ENCODE measurements around the gene ADAM17.

Gene ADAM17

DNA sequence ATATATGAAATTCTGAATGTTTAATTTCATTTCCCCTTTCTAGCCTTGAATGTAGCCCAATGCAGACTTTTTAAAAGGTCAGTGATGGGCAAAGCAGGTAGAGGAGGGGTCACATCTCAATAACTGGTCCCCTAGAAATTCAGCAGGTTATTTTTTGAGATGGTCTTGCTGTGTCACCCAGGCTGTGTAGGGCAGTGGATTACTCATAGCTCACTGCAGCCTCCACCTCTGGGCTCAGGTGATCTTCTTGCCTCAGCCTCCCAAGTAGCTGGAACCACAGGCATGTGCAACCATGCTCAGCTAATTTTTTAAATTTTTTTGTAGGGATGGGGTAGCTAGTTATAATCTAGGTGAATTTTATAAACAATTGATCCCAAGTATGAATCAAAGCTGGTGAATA lies 72.5 kb downstream of the ADAM17 start:
- DNase-seq (ENCODE audit: low spot score) = no peak
- TF ChIP-seq, protein P1, sequence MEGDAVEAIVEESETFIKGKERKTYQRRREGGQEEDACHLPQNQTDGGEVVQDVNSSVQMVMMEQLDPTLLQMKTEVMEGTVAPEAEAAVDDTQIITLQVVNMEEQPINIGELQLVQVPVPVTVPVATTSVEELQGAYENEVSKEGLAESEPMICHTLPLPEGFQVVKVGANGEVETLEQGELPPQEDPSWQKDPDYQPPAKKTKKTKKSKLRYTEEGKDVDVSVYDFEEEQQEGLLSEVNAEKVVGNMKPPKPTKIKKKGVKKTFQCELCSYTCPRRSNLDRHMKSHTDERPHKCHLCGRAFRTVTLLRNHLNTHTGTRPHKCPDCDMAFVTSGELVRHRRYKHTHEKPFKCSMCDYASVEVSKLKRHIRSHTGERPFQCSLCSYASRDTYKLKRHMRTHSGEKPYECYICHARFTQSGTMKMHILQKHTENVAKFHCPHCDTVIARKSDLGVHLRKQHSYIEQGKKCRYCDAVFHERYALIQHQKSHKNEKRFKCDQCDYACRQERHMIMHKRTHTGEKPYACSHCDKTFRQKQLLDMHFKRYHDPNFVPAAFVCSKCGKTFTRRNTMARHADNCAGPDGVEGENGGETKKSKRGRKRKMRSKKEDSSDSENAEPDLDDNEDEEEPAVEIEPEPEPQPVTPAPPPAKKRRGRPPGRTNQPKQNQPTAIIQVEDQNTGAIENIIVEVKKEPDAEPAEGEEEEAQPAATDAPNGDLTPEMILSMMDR (IDR thresholded peaks at IDR 0.05) = no peak

DNA sequence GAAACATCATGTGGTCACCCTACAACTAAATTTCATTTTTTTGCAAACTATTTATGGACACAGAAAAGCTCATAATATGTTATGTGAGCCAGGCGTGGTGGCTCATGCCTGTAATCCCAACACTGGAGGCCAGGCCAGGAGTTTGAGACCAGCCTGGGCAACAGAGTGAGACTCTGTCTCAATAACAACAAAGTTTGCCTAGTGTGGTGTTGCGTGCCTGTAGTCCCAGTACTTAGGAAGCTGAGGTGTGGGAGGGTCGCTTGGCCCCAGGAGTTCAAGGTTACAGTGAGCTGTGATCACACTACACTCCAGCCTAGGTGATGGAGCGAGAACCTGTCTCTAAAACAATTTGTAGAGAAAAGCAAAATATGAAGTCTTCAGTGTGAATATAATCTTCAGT lies 75.5 kb downstream of the ADAM17 start:
- no peak overlapping the region for H3K27ac ChIP-seq
- H3K4me3 ChIP-seq = no peak overlapping the region
- no peak for DNase-seq (ENCODE audit: low spot score)
- TF ChIP-seq, protein P1 (IDR thresholded peaks at IDR 0.05) = no peak

More for the DNA sequence above, 72.5 kb downstream of the ADAM17 start:
- Histone ChIP-seq H3K27ac (no peak overlapping the region), H3K4me3 (no peak overlapping the region)

GRCh38 chr2:9478526-9478925 lies 77.1 kb downstream of the ADAM17 start:
- Histone ChIP-seq H3K4me3 (no peak overlapping the region), H3K27ac (peak overlapping the region in 1 of 2 donors; percentile 47)
- DNase-seq (ENCODE audit: low spot score) = no peak
- TF ChIP-seq, protein P1 (IDR thresholded peaks at IDR 0.05) = no peak

DNA sequence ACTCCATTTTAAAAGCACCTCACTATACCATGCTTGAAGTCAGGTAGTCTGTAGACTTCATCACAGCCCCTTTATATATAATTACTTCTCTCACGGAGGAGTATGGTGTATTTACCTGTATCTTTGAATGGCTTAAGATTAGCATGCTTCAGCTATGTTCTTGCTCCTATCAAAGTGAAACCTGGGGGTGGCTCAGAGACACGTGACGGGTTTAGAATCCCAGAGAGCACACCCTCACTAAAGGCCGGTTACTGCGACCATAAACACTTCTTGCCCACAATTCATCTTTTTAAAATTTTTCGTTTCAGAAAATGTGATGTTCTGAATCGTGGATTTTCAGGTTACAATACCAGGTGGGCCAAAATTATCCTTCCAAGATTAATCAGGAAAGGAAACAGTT lies 77.7 kb downstream of the ADAM17 start:
- TF ChIP-seq, protein P1 (IDR thresholded peaks at IDR 0.05) = no peak
- DNase-seq (ENCODE audit: low spot score) = no peak
- no peak overlapping the region for H3K4me3 ChIP-seq
- no peak overlapping the region for H3K27ac ChIP-seq

DNA sequence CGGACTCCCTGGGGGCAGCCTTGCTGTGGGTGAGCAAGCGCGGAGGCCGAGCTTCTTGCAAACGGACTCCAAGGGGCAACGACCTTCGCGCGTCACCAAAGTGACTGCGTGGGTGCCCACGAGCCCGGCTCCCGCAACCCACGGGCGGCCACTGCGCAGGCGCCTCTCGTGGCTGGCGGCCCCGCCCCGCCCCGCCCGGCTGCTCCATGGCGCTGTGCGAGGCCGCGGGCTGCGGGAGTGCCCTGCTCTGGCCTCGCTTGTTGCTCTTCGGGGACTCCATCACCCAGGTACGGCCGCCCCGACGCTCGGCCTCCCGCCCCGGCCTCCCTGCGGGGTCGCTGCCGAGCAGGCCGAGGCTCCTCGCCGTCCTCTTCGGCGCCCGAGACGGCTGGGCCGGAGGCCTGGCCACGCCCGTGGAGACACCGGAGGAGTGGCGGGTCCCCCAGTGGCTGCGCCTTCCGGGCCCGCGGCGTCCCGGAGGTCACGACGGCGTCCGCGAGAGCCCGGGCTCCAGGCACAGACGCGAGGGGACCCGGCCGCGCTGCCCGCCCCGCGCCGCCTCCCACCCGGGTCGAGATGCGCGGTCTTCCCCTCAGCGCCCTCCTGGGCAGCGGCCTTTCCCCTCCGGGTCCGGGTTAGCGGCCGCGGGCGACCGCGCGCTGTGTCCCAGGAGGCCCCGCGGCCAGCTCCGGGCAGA lies 81.1 kb downstream of the ADAM17 start, which contains the start of gene IAH1:
Gene IAH1 (plus strand): TSS at position 191 of the 697 bp plus-strand sequence. CDS start 16 bp downstream, at position 207.
- Histone ChIP-seq H3K4me3 (peak within 1 kb of the TSS; percentile 94), H3K27ac (peak within 1 kb of the TSS; percentile 93 to 94)
- DNase-seq (ENCODE audit: low spot score) = peak; percentile 83
- TF ChIP-seq, protein P1 (IDR thresholded peaks at IDR 0.05) = no peak

DNA sequence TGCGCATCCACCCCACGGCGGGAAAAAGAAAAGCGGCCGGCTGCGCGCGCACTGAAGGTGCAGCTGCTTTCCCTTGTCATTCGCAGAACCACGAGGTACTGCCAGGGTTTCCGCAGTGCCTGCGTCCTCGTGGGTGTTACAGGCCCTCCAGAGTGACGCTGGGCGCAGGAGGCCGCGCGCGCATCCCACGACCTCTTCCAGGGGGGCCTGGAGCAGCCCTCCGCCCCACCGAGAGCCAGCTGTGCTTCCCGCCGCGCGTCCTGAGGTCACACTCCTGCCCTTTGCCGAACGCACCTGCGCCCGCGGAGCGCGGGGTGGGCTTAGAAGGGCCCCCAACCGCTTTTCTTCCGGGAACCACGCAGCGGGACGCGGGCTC lies 81.7 kb downstream of the ADAM17 start:
- DNase-seq (ENCODE audit: low spot score) = no peak
- H3K27ac ChIP-seq = peak overlapping the region; percentile 93 to 94
- TF ChIP-seq, protein P1 (IDR thresholded peaks at IDR 0.05) = no peak
- H3K4me3 ChIP-seq = peak overlapping the region; percentile 94

Data from coronary artery (tissue), 2 donors.